K562 (cell line): ENCODE data around the gene IP6K3. TPM values are rescaled to one million over a fixed set of nuclear protein-coding genes. Genes with fewer than 3 reads are reported as not detected.

Experiments used
- CEBPB ChIP-seq: fragments of 450-650 bp; IDR thresholded peaks from 2 replicates; pipeline ENCODE4 v1.6.1; 2016; ENCODE audit warnings: missing genetic modification characterization, missing compliant biosample characterization
- CEBPG ChIP-seq, 3 experiments: fragments of 200-800 bp in 1 of 3; sonication (Bioruptor generic) in 1 of 3; sonication (generic) in 1 of 3; formaldehyde crosslinking in 1 of 3; IDR thresholded peaks in 2 of 3; conservative IDR thresholded peaks in 1 of 3; 2 replicates each; pipeline versions ENCODE4 v1.6.1 to v1.8.0; 2016 to 2022; ENCODE audit warnings: missing compliant biosample characterization in 2 of 3, missing genetic modification characterization in 2 of 3, mild to moderate bottlenecking in 1 of 3, missing genetic modification reagents in 1 of 3
- CTBP1 ChIP-seq: fragments of 450-650 bp; IDR thresholded peaks from 2 replicates; pipeline ENCODE4 v1.6.1; 2016; ENCODE audit warnings: borderline replicate concordance
- ELF2 ChIP-seq: fragments of 250-450 bp; sonication (Bioruptor Pico); IDR thresholded peaks from 2 replicates; pipeline ENCODE4 v1.5.0; 2021; ENCODE audit warnings: mild to moderate bottlenecking
- ETV1 ChIP-seq: fragments of 450-650 bp; conservative IDR thresholded peaks from 2 replicates; pipeline ENCODE4 v1.6.1; 2016; ENCODE audit warnings: missing genetic modification characterization, control low read depth, low read depth, missing compliant biosample characterization
- HEY1 ChIP-seq: fragments of 250-450 bp; sonication (Bioruptor Pico); IDR thresholded peaks from 2 replicates; pipeline ENCODE4 v1.5.0; 2020; ENCODE audit warnings: mild to moderate bottlenecking, moderate library complexity, borderline replicate concordance
- JUN ChIP-seq, 2 experiments: sonication (generic) in 1 of 2; formaldehyde crosslinking in 1 of 2; IDR thresholded peaks; 2 replicates each; pipeline versions ENCODE4 v1.6.1 to v1.8.0; 2012 to 2022; ENCODE audit warnings: borderline replicate concordance in 2 of 2, mild to moderate bottlenecking in 2 of 2, improper control_type of control experiment in 1 of 2, low read depth in 1 of 2, low read length in 1 of 2, missing genetic modification reagents in 1 of 2
- JUND ChIP-seq, 2 experiments: IDR thresholded peaks; 2 replicates in 1 of 2; 3 replicates in 1 of 2; pipeline ENCODE4 v1.6.1; 2011; ENCODE audit warnings: borderline replicate concordance in 2 of 2, low read depth in 2 of 2, low read length in 2 of 2, improper control_type of control experiment in 1 of 2, missing biosample characterization in 1 of 2, missing genetic modification characterization in 1 of 2, missing genetic modification reagents in 1 of 2
- POLR2G ChIP-seq: fragments of 200-400 bp; formaldehyde crosslinking; IDR thresholded peaks from 2 replicates; pipeline ENCODE4 v1.6.1; 2017; ENCODE audit warnings: low read depth, mild to moderate bottlenecking, antibody characterized with exemption, low read length, moderate library complexity
- PRMT5 ChIP-seq: sonication (generic); formaldehyde crosslinking; IDR thresholded peaks from 2 replicates; pipeline ENCODE4 v1.5.0; 2020; ENCODE audit warnings: missing genetic modification reagents
- RBFOX2 ChIP-seq: fragments of 200-400 bp; formaldehyde crosslinking; IDR thresholded peaks from 2 replicates; pipeline ENCODE4 v1.6.1; 2017; ENCODE audit warnings: low read depth, mild to moderate bottlenecking, low read length, moderate library complexity
- TAF1 ChIP-seq: IDR thresholded peaks from 2 replicates; pipeline ENCODE4 v1.6.1; 2011; ENCODE audit warnings: mild to moderate bottlenecking, low read length, moderate library complexity; ENCODE audit not compliant: insufficient read depth, control insufficient read depth, severe bottlenecking; ENCODE audit errors: extremely low read depth
- TRIM24 ChIP-seq, 2 experiments: fragments of 450-650 bp; IDR thresholded peaks; 2 replicates each; pipeline ENCODE4 v1.6.1; 2016
- ZNF175 ChIP-seq: fragments of 200-800 bp; sonication (Bioruptor generic); IDR thresholded peaks from 2 replicates; pipeline ENCODE4 v1.6.1; 2016; ENCODE audit warnings: low read depth, mild to moderate bottlenecking, missing genetic modification characterization, missing compliant biosample characterization
- polyA plus RNA-seq, 8 experiments: library from polyadenylated mRNA; depleted of rRNA in 4 of 8; stranded (reverse) in 5 of 8; unstranded in 3 of 8; fragments of >200 nt; fragmentation: Nextera tagmentation in 2 of 8; fragmentation: Illumina TruSeq in 1 of 8; extraction: Ambion mirVana in 2 of 8; extraction: Trizol in 1 of 8; gene quantifications; 2 replicates each; pipeline versions ENCODE4 v1.2.1 to v1.2.3, GENCODE V29; 2011 to 2014; ENCODE audit warnings: inconsistent platforms in 1 of 8, missing spikeins in 1 of 8
- total RNA-seq, 7 experiments: library from RNA; depleted of rRNA in 6 of 7; stranded (reverse); fragments of >200 nt in 6 of 7; fragmentation: Illumina TruSeq in 2 of 7; extraction: Trizol in 2 of 7; gene quantifications; 2 replicates each; pipeline versions ENCODE4 v1.2.1 to v1.2.3, GENCODE V29; 2011 to 2021; ENCODE audit warnings: low replicate concordance in 1 of 7
- TF ChIP-seq, protein P1 (sequence below): fragments of 450-650 bp; IDR thresholded peaks from 2 replicates; pipeline ENCODE4 v1.6.1; 2018; ENCODE audit not compliant: partially characterized antibody
- TF ChIP-seq, protein P2 (sequence below): fragments of 450-650 bp; formaldehyde crosslinking; IDR thresholded peaks from 2 replicates; pipeline ENCODE4 v1.4.0; 2022; ENCODE audit warnings: mild to moderate bottlenecking, moderate library complexity

Gene IP6K3
- total and polyA plus RNA-seq, 9 of the 15 experiments (the other 6 are each of a cell fraction or from before 2014, with no cell fraction given), result not detected

DNA sequence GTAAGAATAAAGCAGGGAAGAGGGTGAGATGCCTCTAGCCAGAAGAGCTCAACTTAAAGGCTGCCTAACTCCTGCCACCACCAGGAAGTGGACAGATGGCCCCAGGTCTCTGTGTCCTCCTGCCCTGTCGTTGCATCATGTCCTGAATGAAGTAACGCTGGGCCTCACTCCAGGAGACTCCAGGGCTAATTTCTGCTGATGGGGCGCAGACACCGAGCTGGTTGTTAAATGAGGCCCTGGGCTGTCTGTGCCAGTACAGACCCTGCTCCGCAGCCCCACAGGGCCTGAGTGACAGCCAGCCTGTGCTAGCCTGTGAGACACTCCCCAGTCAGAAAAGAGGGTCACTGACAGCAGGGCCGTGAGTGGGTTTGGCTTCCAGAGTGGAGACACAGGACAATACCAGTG is 6.5 kb downstream of the IP6K3 start (continued):
- TF ChIP-seq, protein P1, sequence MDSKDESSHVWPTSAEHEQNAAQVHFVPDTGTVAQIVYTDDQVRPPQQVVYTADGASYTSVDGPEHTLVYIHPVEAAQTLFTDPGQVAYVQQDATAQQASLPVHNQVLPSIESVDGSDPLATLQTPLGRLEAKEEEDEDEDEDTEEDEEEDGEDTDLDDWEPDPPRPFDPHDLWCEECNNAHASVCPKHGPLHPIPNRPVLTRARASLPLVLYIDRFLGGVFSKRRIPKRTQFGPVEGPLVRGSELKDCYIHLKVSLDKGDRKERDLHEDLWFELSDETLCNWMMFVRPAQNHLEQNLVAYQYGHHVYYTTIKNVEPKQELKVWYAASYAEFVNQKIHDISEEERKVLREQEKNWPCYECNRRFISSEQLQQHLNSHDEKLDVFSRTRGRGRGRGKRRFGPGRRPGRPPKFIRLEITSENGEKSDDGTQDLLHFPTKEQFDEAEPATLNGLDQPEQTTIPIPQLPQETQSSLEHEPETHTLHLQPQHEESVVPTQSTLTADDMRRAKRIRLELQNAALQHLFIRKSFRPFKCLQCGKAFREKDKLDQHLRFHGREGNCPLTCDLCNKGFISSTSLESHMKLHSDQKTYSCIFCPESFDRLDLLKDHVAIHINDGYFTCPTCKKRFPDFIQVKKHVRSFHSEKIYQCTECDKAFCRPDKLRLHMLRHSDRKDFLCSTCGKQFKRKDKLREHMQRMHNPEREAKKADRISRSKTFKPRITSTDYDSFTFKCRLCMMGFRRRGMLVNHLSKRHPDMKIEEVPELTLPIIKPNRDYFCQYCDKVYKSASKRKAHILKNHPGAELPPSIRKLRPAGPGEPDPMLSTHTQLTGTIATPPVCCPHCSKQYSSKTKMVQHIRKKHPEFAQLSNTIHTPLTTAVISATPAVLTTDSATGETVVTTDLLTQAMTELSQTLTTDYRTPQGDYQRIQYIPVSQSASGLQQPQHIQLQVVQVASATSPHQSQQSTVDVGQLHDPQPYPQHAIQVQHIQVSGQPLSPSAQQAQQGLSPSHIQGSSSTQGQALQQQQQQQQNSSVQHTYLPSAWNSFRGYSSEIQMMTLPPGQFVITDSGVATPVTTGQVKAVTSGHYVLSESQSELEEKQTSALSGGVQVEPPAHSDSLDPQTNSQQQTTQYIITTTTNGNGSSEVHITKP, result no peak
- peak; percentile 92 for TF ChIP-seq ETV1
- TF ChIP-seq POLR2G, result 0 out of 2 replicates have a peak, but pooled peaks have one; percentile 41
- 0 out of 2 replicates have a peak, but pooled peaks have one; percentile 51 for TF ChIP-seq PRMT5
- TF ChIP-seq ELF2, result 0 out of 2 replicates have a peak, but pooled peaks have one; percentile 35
- TF ChIP-seq CTBP1, result 0 out of 2 replicates have a peak, but pooled peaks have one; percentile 4
- TF ChIP-seq CEBPB (tag), result peak; percentile 84
- TF ChIP-seq ZNF175 (CRISPR knock-in tag), result peak; percentile 91; the same call in 1 of the 2 replicates
- TF ChIP-seq HEY1, result no peak
- TF ChIP-seq, protein P2, sequence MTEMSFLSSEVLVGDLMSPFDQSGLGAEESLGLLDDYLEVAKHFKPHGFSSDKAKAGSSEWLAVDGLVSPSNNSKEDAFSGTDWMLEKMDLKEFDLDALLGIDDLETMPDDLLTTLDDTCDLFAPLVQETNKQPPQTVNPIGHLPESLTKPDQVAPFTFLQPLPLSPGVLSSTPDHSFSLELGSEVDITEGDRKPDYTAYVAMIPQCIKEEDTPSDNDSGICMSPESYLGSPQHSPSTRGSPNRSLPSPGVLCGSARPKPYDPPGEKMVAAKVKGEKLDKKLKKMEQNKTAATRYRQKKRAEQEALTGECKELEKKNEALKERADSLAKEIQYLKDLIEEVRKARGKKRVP (CRISPR knock-in tag), result peak; percentile 83
- peak; percentile 23 to 46; a peak in 2 of 4 replicates for TF ChIP-seq TRIM24 (IDR thresholded peaks at IDR 0.05)
- TF ChIP-seq TAF1, result no peak
- peak; percentile 50; the same call in 1 of the 2 replicates for TF ChIP-seq JUND (IDR thresholded peaks at IDR 0.05; ENCODE audit: borderline replicate concordance, low read depth, low read length)
- TF ChIP-seq JUND (tag; IDR thresholded peaks at IDR 0.05; ENCODE audit: borderline replicate concordance, low read depth, low read length), result peak; percentile 10; the same call in 1 of the 3 replicates
- TF ChIP-seq JUN (IDR thresholded peaks at IDR 0.05; ENCODE audit: borderline replicate concordance, low read depth, low read length), result 0 out of 2 replicates have a peak, but pooled peaks have one; percentile 38
- TF ChIP-seq JUN (CRISPR knock-in tag; IDR thresholded peaks at IDR 0.05; ENCODE audit: borderline replicate concordance), result no peak; the same call in 1 of the 2 replicates
- TF ChIP-seq RBFOX2, result peak; percentile 49
- TF ChIP-seq CEBPG (CRISPR knock-in tag; IDR thresholded peaks at IDR 0.05), result peak; percentile 96
- peak; percentile 93 to 98 for TF ChIP-seq CEBPG (tag; conservative IDR thresholded peaks at IDR 0.05 in 1 of 2, IDR thresholded peaks at IDR 0.05 in 1 of 2)
